K562 (cell line): ENCODE results near the gene TPGS1. TPM values are rescaled to one million over a fixed set of nuclear protein-coding genes. Genes with fewer than 3 reads are reported as not detected.

ENCODE experiments used
- TAF15 ChIP-seq: fragments of 200-400 bp; formaldehyde crosslinking; IDR thresholded peaks from 2 replicates; pipeline ENCODE4 v1.6.1; 2017; ENCODE audit warnings: mild to moderate bottlenecking, low read depth, low read length, moderate library complexity
- ZBTB33 ChIP-seq: sonication (generic); formaldehyde crosslinking; IDR thresholded peaks from 2 replicates; pipeline ENCODE4 v1.8.1; 2023; ENCODE audit warnings: mild to moderate bottlenecking, missing genetic modification reagents
- polyA plus RNA-seq, 8 experiments: library from polyadenylated mRNA; depleted of rRNA in 4 of 8; stranded (reverse) in 5 of 8; unstranded in 3 of 8; fragments of >200 nt; fragmentation: Nextera tagmentation in 2 of 8; fragmentation: Illumina TruSeq in 1 of 8; extraction: Ambion mirVana in 2 of 8; extraction: Trizol in 1 of 8; gene quantifications; 2 replicates each; pipeline versions ENCODE4 v1.2.1 to v1.2.3, GENCODE V29; 2011 to 2014; ENCODE audit warnings: inconsistent platforms in 1 of 8, missing spikeins in 1 of 8
- total RNA-seq, 7 experiments: library from RNA; depleted of rRNA in 6 of 7; stranded (reverse); fragments of >200 nt in 6 of 7; fragmentation: Illumina TruSeq in 2 of 7; extraction: Trizol in 2 of 7; gene quantifications; 2 replicates each; pipeline versions ENCODE4 v1.2.1 to v1.2.3, GENCODE V29; 2011 to 2021; ENCODE audit warnings: low replicate concordance in 1 of 7
- TF ChIP-seq, protein P1 (sequence below): sonication (generic); formaldehyde crosslinking; IDR thresholded peaks from 2 replicates; pipeline ENCODE4 v1.8.0; 2023; ENCODE audit warnings: mild to moderate bottlenecking, missing genetic modification reagents
- TF ChIP-seq, protein P2 (sequence below): fragments of 450-650 bp; IDR thresholded peaks from 2 replicates; pipeline ENCODE4 v1.6.1; 2018; ENCODE audit not compliant: partially characterized antibody

Gene TPGS1
- total and polyA plus RNA-seq, 9 of the 15 experiments (the other 6 are each of a cell fraction or from before 2014, with no cell fraction given): 0.30 to 31.6 (median 1.2) TPM; not detected in 2

DNA sequence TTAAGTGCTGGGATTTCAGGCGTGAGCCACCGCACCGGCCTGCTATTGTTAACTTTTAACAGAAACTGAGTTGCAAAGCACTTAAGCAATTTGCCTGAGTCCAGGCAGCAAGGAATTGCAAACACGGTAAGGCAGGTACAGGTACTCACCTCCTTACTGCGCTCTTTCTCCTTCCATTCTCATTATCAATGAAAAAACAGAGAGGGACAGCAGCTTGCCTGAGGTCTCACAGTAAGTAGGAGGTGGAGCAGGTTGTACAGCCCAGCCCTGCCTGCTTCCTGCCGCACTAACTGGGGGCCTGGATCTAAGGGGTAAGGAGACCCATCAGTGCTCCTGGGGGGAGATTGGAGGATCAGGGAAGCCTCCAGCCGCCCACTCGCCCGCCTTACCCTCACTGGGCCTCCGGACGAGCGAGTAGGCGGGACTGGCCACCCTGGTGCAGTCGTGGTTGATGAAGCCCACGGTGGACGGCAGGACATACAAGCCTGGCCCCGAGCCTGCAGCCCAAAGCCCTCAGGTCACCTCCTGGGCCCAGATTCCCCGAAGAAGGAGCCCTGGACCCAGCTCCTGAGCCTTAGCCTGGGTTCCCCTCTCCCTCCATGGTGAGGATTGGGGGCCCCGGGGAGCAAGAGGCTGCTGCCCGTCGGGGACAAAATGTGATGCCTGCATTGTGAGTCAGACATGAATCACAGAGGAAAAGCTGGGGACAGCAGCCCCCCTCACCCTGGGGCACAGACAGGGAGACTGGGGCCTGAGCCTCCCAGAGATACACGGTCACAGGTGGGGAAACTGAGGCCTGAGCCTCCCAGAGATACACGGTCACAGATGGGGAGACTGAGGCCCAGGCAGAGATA lies 35.1 kb upstream of the TPGS1 start (continued):
- TF ChIP-seq, protein P1, sequence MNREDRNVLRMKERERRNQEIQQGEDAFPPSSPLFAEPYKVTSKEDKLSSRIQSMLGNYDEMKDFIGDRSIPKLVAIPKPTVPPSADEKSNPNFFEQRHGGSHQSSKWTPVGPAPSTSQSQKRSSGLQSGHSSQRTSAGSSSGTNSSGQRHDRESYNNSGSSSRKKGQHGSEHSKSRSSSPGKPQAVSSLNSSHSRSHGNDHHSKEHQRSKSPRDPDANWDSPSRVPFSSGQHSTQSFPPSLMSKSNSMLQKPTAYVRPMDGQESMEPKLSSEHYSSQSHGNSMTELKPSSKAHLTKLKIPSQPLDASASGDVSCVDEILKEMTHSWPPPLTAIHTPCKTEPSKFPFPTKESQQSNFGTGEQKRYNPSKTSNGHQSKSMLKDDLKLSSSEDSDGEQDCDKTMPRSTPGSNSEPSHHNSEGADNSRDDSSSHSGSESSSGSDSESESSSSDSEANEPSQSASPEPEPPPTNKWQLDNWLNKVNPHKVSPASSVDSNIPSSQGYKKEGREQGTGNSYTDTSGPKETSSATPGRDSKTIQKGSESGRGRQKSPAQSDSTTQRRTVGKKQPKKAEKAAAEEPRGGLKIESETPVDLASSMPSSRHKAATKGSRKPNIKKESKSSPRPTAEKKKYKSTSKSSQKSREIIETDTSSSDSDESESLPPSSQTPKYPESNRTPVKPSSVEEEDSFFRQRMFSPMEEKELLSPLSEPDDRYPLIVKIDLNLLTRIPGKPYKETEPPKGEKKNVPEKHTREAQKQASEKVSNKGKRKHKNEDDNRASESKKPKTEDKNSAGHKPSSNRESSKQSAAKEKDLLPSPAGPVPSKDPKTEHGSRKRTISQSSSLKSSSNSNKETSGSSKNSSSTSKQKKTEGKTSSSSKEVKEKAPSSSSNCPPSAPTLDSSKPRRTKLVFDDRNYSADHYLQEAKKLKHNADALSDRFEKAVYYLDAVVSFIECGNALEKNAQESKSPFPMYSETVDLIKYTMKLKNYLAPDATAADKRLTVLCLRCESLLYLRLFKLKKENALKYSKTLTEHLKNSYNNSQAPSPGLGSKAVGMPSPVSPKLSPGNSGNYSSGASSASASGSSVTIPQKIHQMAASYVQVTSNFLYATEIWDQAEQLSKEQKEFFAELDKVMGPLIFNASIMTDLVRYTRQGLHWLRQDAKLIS: no peak
- no peak for TF ChIP-seq ZBTB33 (CRISPR knock-in tag)
- TF ChIP-seq, protein P2, sequence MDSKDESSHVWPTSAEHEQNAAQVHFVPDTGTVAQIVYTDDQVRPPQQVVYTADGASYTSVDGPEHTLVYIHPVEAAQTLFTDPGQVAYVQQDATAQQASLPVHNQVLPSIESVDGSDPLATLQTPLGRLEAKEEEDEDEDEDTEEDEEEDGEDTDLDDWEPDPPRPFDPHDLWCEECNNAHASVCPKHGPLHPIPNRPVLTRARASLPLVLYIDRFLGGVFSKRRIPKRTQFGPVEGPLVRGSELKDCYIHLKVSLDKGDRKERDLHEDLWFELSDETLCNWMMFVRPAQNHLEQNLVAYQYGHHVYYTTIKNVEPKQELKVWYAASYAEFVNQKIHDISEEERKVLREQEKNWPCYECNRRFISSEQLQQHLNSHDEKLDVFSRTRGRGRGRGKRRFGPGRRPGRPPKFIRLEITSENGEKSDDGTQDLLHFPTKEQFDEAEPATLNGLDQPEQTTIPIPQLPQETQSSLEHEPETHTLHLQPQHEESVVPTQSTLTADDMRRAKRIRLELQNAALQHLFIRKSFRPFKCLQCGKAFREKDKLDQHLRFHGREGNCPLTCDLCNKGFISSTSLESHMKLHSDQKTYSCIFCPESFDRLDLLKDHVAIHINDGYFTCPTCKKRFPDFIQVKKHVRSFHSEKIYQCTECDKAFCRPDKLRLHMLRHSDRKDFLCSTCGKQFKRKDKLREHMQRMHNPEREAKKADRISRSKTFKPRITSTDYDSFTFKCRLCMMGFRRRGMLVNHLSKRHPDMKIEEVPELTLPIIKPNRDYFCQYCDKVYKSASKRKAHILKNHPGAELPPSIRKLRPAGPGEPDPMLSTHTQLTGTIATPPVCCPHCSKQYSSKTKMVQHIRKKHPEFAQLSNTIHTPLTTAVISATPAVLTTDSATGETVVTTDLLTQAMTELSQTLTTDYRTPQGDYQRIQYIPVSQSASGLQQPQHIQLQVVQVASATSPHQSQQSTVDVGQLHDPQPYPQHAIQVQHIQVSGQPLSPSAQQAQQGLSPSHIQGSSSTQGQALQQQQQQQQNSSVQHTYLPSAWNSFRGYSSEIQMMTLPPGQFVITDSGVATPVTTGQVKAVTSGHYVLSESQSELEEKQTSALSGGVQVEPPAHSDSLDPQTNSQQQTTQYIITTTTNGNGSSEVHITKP: no peak
- TF ChIP-seq TAF15: no peak
